ENCODE results near the gene UBIAD1. TPM values are rescaled to one million over a fixed set of nuclear protein-coding genes. Genes with fewer than 3 reads are reported as not detected.

Gene UBIAD1
- polyA plus RNA-seq, 6 donors from 2014 or later = 45.2 to 75.2 (median 49.1) TPM

- Mint-ChIP-seq H3K9me3 (peaks cover 0 to 2% (median 0%) of the 10 kb centered on the region in 7 donors), H3K36me3 (no peaks in the 10 kb centered on the region), H3K4me1 (peaks cover 0 to under 1% (median 0%) of the 10 kb centered on the region in 3 donors), H3K27me3 (peaks cover 0 to 15% (median 9%) of the 10 kb centered on the region in 3 donors), H3K4me3 (no peak overlapping the region), H3K27ac (no peak overlapping the region)
- DNase-seq = no peak
- ATAC-seq (ENCODE audit: low read depth in 2 of 2) = no peak
Observed at GRCh38 chr1:11307852-11308251, 34.9 kb downstream of the UBIAD1 start.

- H3K27ac Mint-ChIP-seq = no peak overlapping the region
- DNase-seq (no peak), ATAC-seq (ENCODE audit: low read depth in 2 of 2) (no peak)
- no peaks in the 10 kb centered on the region for H3K4me1 Mint-ChIP-seq
- H3K36me3 Mint-ChIP-seq = no peaks in the 10 kb centered on the region
- no peak overlapping the region for H3K4me3 Mint-ChIP-seq
- H3K27me3 Mint-ChIP-seq = peaks cover 0 to 15% (median 9%) of the 10 kb centered on the region in 3 donors
- H3K9me3 Mint-ChIP-seq = peaks cover 0 to 2% (median 0%) of the 10 kb centered on the region in 7 donors
Observed at GRCh38 chr1:11308699-11309224, 35.8 kb downstream of the UBIAD1 start.

GRCh38 chr1:11309385-11309784 is 36.4 kb downstream of the UBIAD1 start:
- DNase-seq (no peak), ATAC-seq (ENCODE audit: low read depth in 2 of 2) (no peak)
- H3K4me3 Mint-ChIP-seq = no peak overlapping the region
- H3K27me3 Mint-ChIP-seq = peaks cover 0 to 15% (median 9%) of the 10 kb centered on the region in 3 donors
- H3K36me3 Mint-ChIP-seq = no peaks in the 10 kb centered on the region
- H3K27ac Mint-ChIP-seq = peak overlapping the region in 1 of 6 donors; percentile 81
- peaks cover 0 to 2% (median 0%) of the 10 kb centered on the region in 7 donors for H3K9me3 Mint-ChIP-seq
- H3K4me1 Mint-ChIP-seq = no peaks in the 10 kb centered on the region

GRCh38 chr1:11311816-11312755 is 39.1 kb downstream of the UBIAD1 start:
- no peak for ATAC-seq (ENCODE audit: low read depth in 2 of 2)
- H3K36me3 Mint-ChIP-seq = no peaks in the 10 kb centered on the region
- peaks cover 0 to 17% (median 15%) of the 10 kb centered on the region in 3 donors for H3K27me3 Mint-ChIP-seq
- H3K4me3 Mint-ChIP-seq = no peak overlapping the region
- DNase-seq = no peak
- peak overlapping the region in 1 of 6 donors; percentile 39 for H3K27ac Mint-ChIP-seq
- H3K4me1 Mint-ChIP-seq = no peaks in the 10 kb centered on the region
- H3K9me3 Mint-ChIP-seq = peaks cover 0 to 2% (median 0%) of the 10 kb centered on the region in 7 donors

GRCh38 chr1:11314959-11315358 is 42.0 kb downstream of the UBIAD1 start:
- Mint-ChIP-seq H3K4me1 (peaks cover under 1 to 2% (median 2%) of the 10 kb centered on the region in 3 donors), H3K27me3 (peaks cover 0 to 26% (median 18%) of the 10 kb centered on the region in 3 donors), H3K27ac (peak overlapping the region in 2 of 6 donors; percentile 7 to 54), H3K36me3 (no peaks in the 10 kb centered on the region), H3K4me3 (no peak overlapping the region), H3K9me3 (no peaks in the 10 kb centered on the region)
- no peak for DNase-seq
- ATAC-seq (ENCODE audit: low read depth in 2 of 2) = no peak

GRCh38 chr1:11316701-11317100 is 43.7 kb downstream of the UBIAD1 start:
- Mint-ChIP-seq H3K27ac (no peak overlapping the region), H3K4me1 (peaks cover 5 to 9% (median 7%) of the 10 kb centered on the region in 3 donors), H3K9me3 (no peaks in the 10 kb centered on the region), H3K27me3 (peaks cover 0 to 32% (median 21%) of the 10 kb centered on the region in 3 donors), H3K4me3 (peak overlapping the region in 1 of 8 donors; percentile 25), H3K36me3 (no peaks in the 10 kb centered on the region)
- DNase-seq (no peak), ATAC-seq (ENCODE audit: low read depth in 2 of 2) (no peak)

- no peaks in the 10 kb centered on the region for H3K36me3 Mint-ChIP-seq
- DNase-seq (no peak), ATAC-seq (ENCODE audit: low read depth in 2 of 2) (no peak)
- H3K27ac Mint-ChIP-seq = no peak overlapping the region
- no peaks in the 10 kb centered on the region for H3K9me3 Mint-ChIP-seq
- H3K4me1 Mint-ChIP-seq = peaks cover 5 to 9% (median 7%) of the 10 kb centered on the region in 3 donors
- peaks cover 0 to 23% (median 19%) of the 10 kb centered on the region in 3 donors for H3K27me3 Mint-ChIP-seq
- H3K4me3 Mint-ChIP-seq = no peak overlapping the region
Observed at GRCh38 chr1:11318982-11319381, 46.0 kb downstream of the UBIAD1 start.

- Mint-ChIP-seq H3K36me3 (no peaks in the 10 kb centered on the region), H3K9me3 (no peaks in the 10 kb centered on the region), H3K4me1 (peaks cover 5 to 9% (median 7%) of the 10 kb centered on the region in 3 donors), H3K4me3 (no peak overlapping the region), H3K27ac (peak overlapping the region in 2 of 6 donors; percentile 12 to 65), H3K27me3 (peaks cover 0 to 29% (median 19%) of the 10 kb centered on the region in 3 donors)
- DNase-seq = peak; percentile 30
- ATAC-seq (ENCODE audit: low read depth in 2 of 2) = peak; percentile 45 to 53
Observed at GRCh38 chr1:11320153-11320936, 47.3 kb downstream of the UBIAD1 start.

- Mint-ChIP-seq H3K4me1 (peaks cover 5 to 9% (median 7%) of the 10 kb centered on the region in 3 donors), H3K36me3 (no peaks in the 10 kb centered on the region), H3K4me3 (no peak overlapping the region), H3K9me3 (no peaks in the 10 kb centered on the region), H3K27ac (peak overlapping the region in 2 of 6 donors; percentile 26 to 93), H3K27me3 (peaks cover 0 to 26% (median 19%) of the 10 kb centered on the region in 3 donors)
- ATAC-seq (ENCODE audit: low read depth in 2 of 2) (no peak), DNase-seq (no peak)
Observed at GRCh38 chr1:11321656-11322491, 48.9 kb downstream of the UBIAD1 start.

GRCh38 chr1:11324567-11325165 is 51.7 kb downstream of the UBIAD1 start:
- ATAC-seq (ENCODE audit: low read depth in 2 of 2) (no peak), DNase-seq (no peak)
- Mint-ChIP-seq H3K4me1 (peaks cover 5 to 9% (median 7%) of the 10 kb centered on the region in 3 donors), H3K9me3 (no peaks in the 10 kb centered on the region), H3K4me3 (no peak overlapping the region), H3K27me3 (peaks cover 0 to 38% (median 31%) of the 10 kb centered on the region in 3 donors), H3K36me3 (no peaks in the 10 kb centered on the region), H3K27ac (no peak overlapping the region)

- Mint-ChIP-seq H3K4me1 (no peaks in the 10 kb centered on the region), H3K9me3 (no peaks in the 10 kb centered on the region), H3K27me3 (peaks cover 0 to 28% (median 22%) of the 10 kb centered on the region in 3 donors), H3K36me3 (no peaks in the 10 kb centered on the region), H3K27ac (no peak overlapping the region), H3K4me3 (no peak overlapping the region)
- ATAC-seq (ENCODE audit: low read depth in 2 of 2) = no peak
- DNase-seq = no peak
Observed at GRCh38 chr1:11326070-11326469, 53.1 kb downstream of the UBIAD1 start.

- H3K9me3 Mint-ChIP-seq = no peaks in the 10 kb centered on the region
- H3K36me3 Mint-ChIP-seq = no peaks in the 10 kb centered on the region
- H3K4me1 Mint-ChIP-seq = peaks cover 0 to 5% (median 0%) of the 10 kb centered on the region in 3 donors
- H3K4me3 Mint-ChIP-seq = no peak overlapping the region
- peak overlapping the region in 1 of 6 donors; percentile 30 for H3K27ac Mint-ChIP-seq
- no peak for ATAC-seq (ENCODE audit: low read depth in 2 of 2)
- DNase-seq = no peak
- H3K27me3 Mint-ChIP-seq = peaks cover 5 to 28% (median 18%) of the 10 kb centered on the region in 3 donors
Observed at GRCh38 chr1:11328444-11328843, 55.4 kb downstream of the UBIAD1 start.
